ENCODE measurements around the gene PERCC1. TPM values are rescaled to one million over a fixed set of nuclear protein-coding genes. Genes with fewer than 3 reads are reported as not detected.

Gene PERCC1
- total and polyA plus RNA-seq, 7 donors = 0.08 TPM; not detected in 6

DNA sequence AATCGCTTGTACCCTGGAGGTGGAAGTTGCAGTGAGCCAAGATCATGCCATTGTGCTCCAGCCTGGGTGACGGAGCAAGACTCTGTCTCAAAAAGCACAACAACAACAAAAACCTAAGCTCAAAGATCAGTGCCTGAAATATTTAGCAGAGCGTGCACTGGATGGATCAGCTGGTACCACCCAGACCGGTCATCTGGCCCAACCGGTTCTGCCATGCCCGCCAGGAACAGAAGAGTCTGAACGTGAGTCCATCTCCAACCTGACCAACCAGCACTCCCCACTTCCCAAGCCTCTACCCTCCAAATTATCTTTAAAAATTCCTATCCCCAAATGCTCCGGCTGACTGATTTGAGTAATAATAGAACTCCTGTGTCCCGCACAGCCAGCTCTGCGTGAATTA lies 8.8 kb upstream of the PERCC1 start:
- WGBS, 3 donors = 86 to 88% (median 87%) methylated on average over 10 of the region's 10 CpGs
- H3K9me3 ChIP-seq = no peaks in the 10 kb centered on the region
- peaks cover 20% of the 10 kb centered on the region for H3K4me1 ChIP-seq
- intact Hi-C loops (cut with DNase I) = loop anchor here in 1 of 2 donors (10.0 kb wide), 1 partner anchor 53 kb away; the partner anchor contains the start of gene CLCN7
- H3K27ac ChIP-seq = peak overlapping the region; percentile 94
- H3K27me3 ChIP-seq (ENCODE audit: insufficient read depth in 3 of 3, low read length in 2 of 3) = no peaks in the 10 kb centered on the region
- DNase-seq (no peak), ATAC-seq (no peak)
- TF ChIP-seq, protein P1, sequence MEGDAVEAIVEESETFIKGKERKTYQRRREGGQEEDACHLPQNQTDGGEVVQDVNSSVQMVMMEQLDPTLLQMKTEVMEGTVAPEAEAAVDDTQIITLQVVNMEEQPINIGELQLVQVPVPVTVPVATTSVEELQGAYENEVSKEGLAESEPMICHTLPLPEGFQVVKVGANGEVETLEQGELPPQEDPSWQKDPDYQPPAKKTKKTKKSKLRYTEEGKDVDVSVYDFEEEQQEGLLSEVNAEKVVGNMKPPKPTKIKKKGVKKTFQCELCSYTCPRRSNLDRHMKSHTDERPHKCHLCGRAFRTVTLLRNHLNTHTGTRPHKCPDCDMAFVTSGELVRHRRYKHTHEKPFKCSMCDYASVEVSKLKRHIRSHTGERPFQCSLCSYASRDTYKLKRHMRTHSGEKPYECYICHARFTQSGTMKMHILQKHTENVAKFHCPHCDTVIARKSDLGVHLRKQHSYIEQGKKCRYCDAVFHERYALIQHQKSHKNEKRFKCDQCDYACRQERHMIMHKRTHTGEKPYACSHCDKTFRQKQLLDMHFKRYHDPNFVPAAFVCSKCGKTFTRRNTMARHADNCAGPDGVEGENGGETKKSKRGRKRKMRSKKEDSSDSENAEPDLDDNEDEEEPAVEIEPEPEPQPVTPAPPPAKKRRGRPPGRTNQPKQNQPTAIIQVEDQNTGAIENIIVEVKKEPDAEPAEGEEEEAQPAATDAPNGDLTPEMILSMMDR (IDR thresholded peaks at IDR 0.05) = no peak
- no peaks in the 10 kb centered on the region for H3K36me3 ChIP-seq (ENCODE audit: insufficient read depth in 1 of 2, low read depth in 1 of 2)
- no peak overlapping the region for H3K4me3 ChIP-seq

DNA sequence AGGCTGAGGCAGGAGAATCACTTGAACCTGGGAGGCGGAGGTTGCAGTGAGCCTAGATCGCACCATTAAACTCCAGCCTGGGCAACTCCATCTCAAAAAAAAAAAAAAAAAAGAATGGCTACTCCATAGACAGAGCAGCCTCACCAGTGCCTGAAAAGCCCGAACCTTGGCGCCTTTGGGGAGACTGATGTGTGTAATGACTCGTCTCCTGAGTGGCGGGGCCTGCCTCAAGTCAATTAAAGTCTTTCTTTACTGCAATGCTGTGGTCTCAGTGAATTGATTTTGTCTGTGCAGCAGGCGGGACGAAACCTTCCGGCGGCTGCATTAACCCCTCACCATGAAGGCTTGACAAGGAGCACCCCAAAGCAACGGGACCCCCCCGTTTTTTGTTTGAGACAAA lies 6.8 kb upstream of the PERCC1 start:
- Histone ChIP-seq H3K27me3 (ENCODE audit: insufficient read depth in 3 of 3, low read length in 2 of 3) (no peaks in the 10 kb centered on the region), H3K4me3 (no peak overlapping the region), H3K27ac (no peak overlapping the region), H3K4me1 (peaks cover 7% of the 10 kb centered on the region), H3K36me3 (ENCODE audit: insufficient read depth in 1 of 2, low read depth in 1 of 2) (no peaks in the 10 kb centered on the region), H3K9me3 (no peaks in the 10 kb centered on the region)
- ATAC-seq (no peak), DNase-seq (no peak)
- intact Hi-C loops (cut with DNase I) = loop anchor here in 1 of 2 donors (10.0 kb wide), 1 partner anchor 51 kb away; the partner anchor contains the start of gene CLCN7
- TF ChIP-seq, protein P1 (IDR thresholded peaks at IDR 0.05) = no peak
- WGBS, 3 donors = 88 to 93% (median 92%) methylated on average over 12 of the region's 12 CpGs

DNA sequence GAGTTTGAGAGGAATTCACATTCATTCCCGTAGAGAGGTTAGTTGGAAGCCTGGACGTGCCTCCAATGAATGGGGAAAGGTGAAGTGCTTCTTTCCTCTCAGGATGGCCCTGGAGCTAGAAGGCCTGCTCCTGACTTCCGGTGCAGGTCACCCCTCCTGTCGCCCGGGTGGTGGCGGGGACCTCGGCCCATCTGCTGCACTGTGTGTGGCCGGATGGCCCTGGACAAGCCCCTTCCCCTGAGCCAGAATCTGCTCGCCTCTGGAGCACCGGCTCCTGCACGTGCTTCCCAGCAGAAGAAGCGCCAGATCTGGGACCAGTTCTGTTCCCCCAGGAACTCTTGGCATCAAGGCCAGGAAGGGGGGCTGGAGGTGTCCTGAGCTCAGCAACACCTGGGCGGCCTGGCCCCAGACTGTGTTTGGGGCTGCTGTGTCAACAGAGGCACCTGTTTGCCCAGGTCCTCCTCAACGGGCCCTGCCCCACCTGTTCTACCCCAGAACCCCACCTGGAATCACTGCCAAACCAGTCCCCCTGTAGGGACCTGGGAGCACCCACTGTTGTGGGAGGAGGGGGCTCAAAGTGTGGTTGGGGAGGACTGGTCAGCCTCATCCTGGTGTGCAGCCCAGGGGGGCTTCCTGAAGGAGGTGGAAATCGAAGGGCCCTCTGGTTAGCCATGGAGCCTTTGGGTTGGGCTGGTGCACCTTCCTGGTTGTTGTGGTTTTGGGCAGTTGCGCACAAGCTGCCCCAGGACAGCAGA lies 5.1 kb upstream of the PERCC1 start:
- DNase-seq = no peak
- H3K27me3 ChIP-seq (ENCODE audit: insufficient read depth in 3 of 3, low read length in 2 of 3) = no peaks in the 10 kb centered on the region
- no peaks in the 10 kb centered on the region for H3K9me3 ChIP-seq
- H3K4me3 ChIP-seq = no peak overlapping the region
- H3K4me1 ChIP-seq = no peaks in the 10 kb centered on the region
- intact Hi-C loops (cut with DNase I) = loop anchor here in 1 of 2 donors (10.0 kb wide), 1 partner anchor 49 kb away; the partner anchor contains the start of gene CLCN7
- no peaks in the 10 kb centered on the region for H3K36me3 ChIP-seq (ENCODE audit: insufficient read depth in 1 of 2, low read depth in 1 of 2)
- no peak for ATAC-seq
- 74 to 83% (median 83%) methylated on average over 16 of the region's 16 CpGs for WGBS, 3 donors
- no peak overlapping the region for H3K27ac ChIP-seq
- TF ChIP-seq, protein P1 (IDR thresholded peaks at IDR 0.05) = no peak

DNA sequence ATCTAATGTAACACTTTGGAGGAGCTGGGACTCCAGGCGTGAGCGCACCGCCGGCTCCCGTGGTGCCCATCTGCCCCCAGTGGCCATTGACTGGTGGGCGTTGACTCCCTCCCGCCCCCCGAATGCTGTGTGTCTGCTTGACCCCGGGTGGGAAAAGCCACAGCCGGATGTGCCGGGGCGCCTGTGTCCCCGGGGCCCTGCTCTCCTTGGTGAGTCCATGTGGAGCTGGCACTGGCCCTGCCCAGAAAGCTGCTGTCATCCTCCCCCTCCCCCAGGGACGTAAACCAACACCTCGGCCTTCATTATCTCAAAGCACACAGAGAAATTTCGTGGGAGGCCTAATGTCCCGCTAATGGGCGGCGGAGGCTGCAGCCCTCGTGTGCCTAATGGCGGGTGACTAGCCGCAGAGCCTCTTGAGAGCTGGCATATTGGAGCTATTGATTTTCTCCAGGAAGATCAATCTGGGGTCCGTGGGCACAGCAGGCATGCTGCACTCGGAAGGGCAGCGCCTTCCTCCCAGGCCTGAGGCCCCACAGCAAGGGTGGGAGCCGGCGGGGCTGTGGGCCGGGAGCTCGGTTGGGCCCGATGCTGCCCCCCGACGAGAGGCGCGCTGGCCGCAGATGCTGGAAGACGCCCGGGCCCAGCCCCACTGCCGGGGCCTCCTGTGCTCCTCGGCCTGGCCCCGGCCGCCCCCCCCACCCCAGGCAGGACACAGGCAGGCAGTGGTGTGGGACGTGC lies 4.0 kb upstream of the PERCC1 start:
- Histone ChIP-seq H3K27me3 (ENCODE audit: insufficient read depth in 3 of 3, low read length in 2 of 3) (no peaks in the 10 kb centered on the region), H3K9me3 (no peaks in the 10 kb centered on the region), H3K4me1 (no peaks in the 10 kb centered on the region), H3K27ac (no peak overlapping the region), H3K4me3 (no peak overlapping the region), H3K36me3 (ENCODE audit: insufficient read depth in 1 of 2, low read depth in 1 of 2) (no peaks in the 10 kb centered on the region)
- ATAC-seq = no peak
- TF ChIP-seq, protein P1 (IDR thresholded peaks at IDR 0.05) = no peak
- 70 to 82% (median 74%) methylated on average over 39 to 42 of the region's 42 CpGs for WGBS, 3 donors
- intact Hi-C loops (cut with DNase I) = loop anchor here in 1 of 2 donors (10.0 kb wide), 1 partner anchor 48 kb away; the partner anchor contains the start of gene CLCN7
- DNase-seq = no peak

Data from psoas muscle (tissue), 8 donors.